SK-N-SH (cell line): Measurements from ENCODE around the gene RAC3. TPM values are rescaled to one million over a fixed set of nuclear protein-coding genes. Genes with fewer than 3 reads are reported as not detected.

Experiments
- CTCF ChIA-PET: fragments of 300-600, 350-600 bp; formaldehyde crosslinking; extraction: SDS; loops from one replicate; lab custom pipeline; 2021; lab: Yijun Ruan, JAX
- POLR2A ChIA-PET: fragments of 350-600 bp; sonication (Branson Sonifier 250); formaldehyde crosslinking; extraction: SDS; loops from one replicate; lab custom pipeline; 2020; ENCODE audit warnings: antibody characterized with exemption, inconsistent platforms; lab: Yijun Ruan, JAX
- DNase-seq: peaks from one replicate; pipeline ENCODE4 v3.0.0; 2012
- H2AFZ ChIP-seq: fragments of 200-600 bp; sonication (generic); 2 replicates; pipeline ENCODE4 v1.8.1; 2016; ENCODE audit warnings: antibody characterized with exemption, mild to moderate bottlenecking, low read depth
- H3F3A ChIP-seq: fragments of 200-600 bp; sonication (generic); replicated peaks from 2 replicates; pipeline ENCODE3; 2016; ENCODE audit warnings: antibody characterized with exemption, mild to moderate bottlenecking; ENCODE audit not compliant: insufficient read depth
- H3K27ac ChIP-seq, 2 experiments: fragments of 200-500 bp in 1 of 2; fragments of 200-600 bp in 1 of 2; sonication (Bioruptor generic) in 1 of 2; sonication (generic), shearing (Covaris generic) in 1 of 2; 2 replicates each; pipeline versions ENCODE4 v1.5.1 to v1.6.1; 2014 to 2016; ENCODE audit warnings: low read depth in 2 of 2, inconsistent platforms in 1 of 2, low read length in 1 of 2, mild to moderate bottlenecking in 1 of 2, mixed read lengths in 1 of 2
- H3K27me3 ChIP-seq: fragments of 200-600 bp; sonication (generic), shearing (Covaris generic); 2 replicates; pipeline ENCODE4 v1.6.1; 2016; ENCODE audit warnings: mixed run types; ENCODE audit not compliant: insufficient read depth
- H3K36me3 ChIP-seq, 2 experiments: fragments of 200-500 bp in 1 of 2; fragments of 200-600 bp in 1 of 2; sonication (Bioruptor generic) in 1 of 2; sonication (generic) in 1 of 2; replicated peaks in 1 of 2; 2 replicates each; pipeline versions ENCODE3 to v1.5.1; 2014 to 2016; ENCODE audit warnings: low read length in 1 of 2, mild to moderate bottlenecking in 1 of 2; ENCODE audit not compliant: insufficient read depth in 2 of 2, control insufficient read depth in 1 of 2
- H3K4me1 ChIP-seq, 2 experiments: fragments of 200-500 bp in 1 of 2; fragments of 200-600 bp in 1 of 2; sonication (Bioruptor generic) in 1 of 2; sonication (generic), shearing (Covaris generic) in 1 of 2; 2 replicates each; pipeline versions ENCODE4 v1.5.1 to v1.6.1; 2014 to 2016; ENCODE audit warnings: low read depth in 1 of 2, low read length in 1 of 2, mixed run types in 1 of 2; ENCODE audit not compliant: insufficient read depth in 2 of 2, control insufficient read depth in 1 of 2
- H3K4me2 ChIP-seq: fragments of 200-600 bp; sonication (generic), shearing (Covaris generic); 2 replicates; pipeline ENCODE4 v1.6.1; 2017; ENCODE audit warnings: mixed run types
- H3K4me3 ChIP-seq, 2 experiments: fragments of 200-500 bp in 1 of 2; fragments of 200-600 bp in 1 of 2; sonication (Bioruptor generic) in 1 of 2; sonication (generic), shearing (Covaris generic) in 1 of 2; 2 replicates each; pipeline versions ENCODE4 v1.5.1 to v1.8.1; 2014 to 2016; ENCODE audit warnings: low read depth in 2 of 2, inconsistent platforms in 1 of 2, low read length in 1 of 2, mild to moderate bottlenecking in 1 of 2, mixed read lengths in 1 of 2, moderate library complexity in 1 of 2
- H3K79me2 ChIP-seq: fragments of 200-600 bp; sonication (generic); 2 replicates; pipeline ENCODE4 v1.8.1; 2017; ENCODE audit warnings: mild to moderate bottlenecking; ENCODE audit not compliant: insufficient read depth
- H3K9ac ChIP-seq: fragments of 200-600 bp; sonication (generic); 2 replicates; pipeline ENCODE4 v1.6.1; 2017; ENCODE audit warnings: mixed run types
- H3K9me2 ChIP-seq: fragments of 200-600 bp; sonication (generic); 2 replicates; pipeline ENCODE4 v1.6.1; 2017; ENCODE audit warnings: mixed run types
- H3K9me3 ChIP-seq: fragments of 200-600 bp; sonication (generic); 2 replicates; pipeline ENCODE4 v1.6.1; 2017; ENCODE audit warnings: mixed run types, mild to moderate bottlenecking, moderate library complexity
- H4K20me1 ChIP-seq: fragments of 200-600 bp; sonication (generic); 2 replicates; pipeline ENCODE4 v1.6.1; 2017; ENCODE audit warnings: mild to moderate bottlenecking, mixed run types; ENCODE audit not compliant: insufficient read depth
- ELF1 ChIP-seq: IDR thresholded peaks from 2 replicates; pipeline ENCODE4 v1.4.0; 2012
- EP300 ChIP-seq, 2 experiments: IDR thresholded peaks; 2 replicates each; pipeline versions ENCODE4 v1.4.0 to v1.6.1; 2012; ENCODE audit warnings: borderline replicate concordance in 1 of 2, low read depth in 1 of 2, low read length in 1 of 2
- FOSL2 ChIP-seq: IDR thresholded peaks from 2 replicates; pipeline ENCODE4 v1.4.0; 2012; ENCODE audit warnings: low read depth, mild to moderate bottlenecking, moderate library complexity, borderline replicate concordance
- GABPA ChIP-seq: IDR thresholded peaks from 2 replicates; pipeline ENCODE4 v1.4.0; 2012; ENCODE audit warnings: low read depth, mild to moderate bottlenecking
- MXI1 ChIP-seq: IDR thresholded peaks from 2 replicates; pipeline ENCODE4 v1.6.1; 2012; ENCODE audit warnings: mild to moderate bottlenecking, low read depth, low read length, improper control_type of control experiment
- NFIC ChIP-seq: IDR thresholded peaks from 2 replicates; pipeline ENCODE4 v1.4.0; 2012; ENCODE audit warnings: borderline replicate concordance
- NRF1 ChIP-seq: IDR thresholded peaks from 2 replicates; pipeline ENCODE4 v1.6.1; 2012; ENCODE audit warnings: low read depth, mild to moderate bottlenecking, low read length
- PBX3 ChIP-seq: IDR thresholded peaks from 2 replicates; pipeline ENCODE4; 2012
- RAD21 ChIP-seq: IDR thresholded peaks from 2 replicates; pipeline ENCODE4 v1.6.1; 2012; ENCODE audit warnings: mild to moderate bottlenecking, low read length
- RCOR1 ChIP-seq: fragments of 150-350 bp; IDR thresholded peaks from 2 replicates; pipeline ENCODE4 v1.6.1; 2017; ENCODE audit warnings: antibody characterized with exemption, low read length
- REST ChIP-seq: IDR thresholded peaks from 2 replicates; pipeline ENCODE4 v1.6.1; 2012; ENCODE audit warnings: mild to moderate bottlenecking, low read depth, low read length, moderate library complexity
- RFX5 ChIP-seq: IDR thresholded peaks from 2 replicates; pipeline ENCODE4 v1.6.1; 2012; ENCODE audit warnings: mild to moderate bottlenecking, improper control_type of control experiment, low read length
- TCF12 ChIP-seq: IDR thresholded peaks from 2 replicates; pipeline ENCODE4 v1.4.0; 2012
- TEAD4 ChIP-seq: IDR thresholded peaks from 2 replicates; pipeline ENCODE4 v1.4.0; 2012; ENCODE audit warnings: mild to moderate bottlenecking, borderline replicate concordance; ENCODE audit not compliant: insufficient read depth
- USF2 ChIP-seq: fragments of 150-350 bp; IDR thresholded peaks from 2 replicates; pipeline ENCODE4 v1.6.1; 2017; ENCODE audit warnings: antibody characterized with exemption, low read length, low read depth, borderline replicate concordance
- YY1 ChIP-seq: IDR thresholded peaks from 2 replicates; pipeline ENCODE4 v1.4.0; 2012; ENCODE audit warnings: low read depth, mild to moderate bottlenecking
- ZBTB33 ChIP-seq: IDR thresholded peaks from 2 replicates; pipeline ENCODE4 v1.4.0; 2012; ENCODE audit warnings: low read depth, borderline replicate concordance
- WGBS: methylation state at CpG from one replicate; pipeline ENCODE4 v1.1.6; 2017; ENCODE audit warnings: low lambda C conversion rate; 5-methylcytosine and 5-hydroxymethylcytosine counted together
- polyA plus RNA-seq, 3 experiments: library from polyadenylated mRNA; depleted of rRNA; stranded (reverse); fragments of >200 nt; gene quantifications; 2 replicates each; pipeline ENCODE4 v1.2.3, GENCODE V29; 2012

Gene RAC3
- polyA plus RNA-seq, 1 of the 3 experiments (the other 2 are of a cell fraction): 83.6 TPM

GRCh38 chr17:81996757-81997441, 34.6 kb upstream of the RAC3 start:
- Histone ChIP-seq H4K20me1 (no peaks in the 10 kb centered on the region), H3K9me2 (no peaks in the 10 kb centered on the region), H3K79me2 (peaks cover 10% of the 10 kb centered on the region), H3K4me3 (no peak overlapping the region), H3K9me3 (no peaks in the 10 kb centered on the region), H2AFZ (no peak overlapping the region), H3K27ac (no peak overlapping the region), H3K4me2 (no peak overlapping the region), H3K9ac (no peak overlapping the region), H3K4me1 (peaks cover 0 to 10% of the 10 kb centered on the region in 2 experiments; a peak in 1 of 4 replicates), H3F3A (peaks cover 1% of the 10 kb centered on the region), H3K36me3 (peaks cover 0 to 9% of the 10 kb centered on the region in 2 experiments), H3K27me3 (no peaks in the 10 kb centered on the region)
- no peak for DNase-seq
- POLR2A ChIA-PET: interaction anchor here (0.8 kb wide), 1 partner anchor 19 kb away, joined by 3 read pairs; no protein-coding TSS in a partner anchor
- CTCF ChIA-PET: interaction anchor here (0.6 to 6.3 kb wide), 4 partner anchors 24 to 218 kb away, joined by 3 to 56 read pairs (median 23); partner anchors contain the start of genes CENPX and NOTUM
- 96% methylated on average over 30 of the region's 30 CpGs for WGBS
- TF ChIP-seq YY1 (no peak), TCF12 (no peak), TEAD4 (no peak), RCOR1 (no peak), RFX5 (no peak), PBX3 (no peak), USF2 (no peak), GABPA (no peak), NFIC (no peak), EP300 (IDR thresholded peaks at IDR 0.05; ENCODE audit: borderline replicate concordance in 1 of 2, low read depth in 1 of 2, low read length in 1 of 2) (no peak), RAD21 (no peak), MXI1 (no peak), NRF1 (no peak), REST (no peak), ZBTB33 (no peak), ELF1 (no peak), FOSL2 (no peak)
